Cardiac muscle cell (in vitro differentiated cells and primary cell): ENCODE data around the gene RAET1E. TPM values are rescaled to one million over a fixed set of nuclear protein-coding genes. Genes with fewer than 3 reads are reported as not detected.

Experiments used
- DNase-seq, 2 donors: peaks; one replicate each; pipeline versions ENCODE4 v3.0.0 to v3.0.0-alpha.2; 2010 to 2017; ENCODE audit warnings: low read depth in 1 of 2, low spot score in 1 of 2
- H3K27ac ChIP-seq: fragments of 200-600 bp; sonication (generic); 2 replicates; pipeline ENCODE4 v1.5.1; 2016
- H3K27me3 ChIP-seq: fragments of 200-600 bp; sonication (generic); 2 replicates; pipeline ENCODE4 v1.6.0; 2016; ENCODE audit warnings: control low read depth
- H3K36me3 ChIP-seq: fragments of 200-600 bp; sonication (generic); 2 replicates; pipeline ENCODE4 v1.5.1; 2016; ENCODE audit warnings: control low read depth
- H3K4me1 ChIP-seq: fragments of 200-600 bp; sonication (generic); 2 replicates; pipeline ENCODE4 v1.8.1; 2017; ENCODE audit warnings: low read depth, mild to moderate bottlenecking, mixed run types
- H3K4me3 ChIP-seq: fragments of 200-600 bp; sonication (generic); 2 replicates; pipeline ENCODE4 v1.5.1; 2016; ENCODE audit warnings: mild to moderate bottlenecking
- H3K9me3 ChIP-seq: fragments of 200-600 bp; sonication (generic); 2 replicates; pipeline ENCODE4 v1.5.1; 2017; ENCODE audit warnings: low read depth, mild to moderate bottlenecking, control low read depth
- polyA plus RNA-seq: library from polyadenylated mRNA; unstranded; fragments of >200 nt; fragmentation: Nextera tagmentation; extraction: Ambion mirVana; gene quantifications from 2 replicates; pipeline ENCODE4 v1.2.1, GENCODE V29; 2016
- total RNA-seq: library from RNA; depleted of rRNA; stranded (reverse); fragments of >200 nt; gene quantifications from 2 replicates; pipeline ENCODE4 v1.2.3, GENCODE V29; 2016
- TF ChIP-seq, protein P1 (sequence below): IDR thresholded peaks from 2 replicates; pipeline ENCODE4 v1.5.1; 2012; ENCODE audit warnings: low read depth, mild to moderate bottlenecking, low read length

Gene RAET1E
- total and polyA plus RNA-seq, 2 experiments from 2014 or later: not detected

DNA sequence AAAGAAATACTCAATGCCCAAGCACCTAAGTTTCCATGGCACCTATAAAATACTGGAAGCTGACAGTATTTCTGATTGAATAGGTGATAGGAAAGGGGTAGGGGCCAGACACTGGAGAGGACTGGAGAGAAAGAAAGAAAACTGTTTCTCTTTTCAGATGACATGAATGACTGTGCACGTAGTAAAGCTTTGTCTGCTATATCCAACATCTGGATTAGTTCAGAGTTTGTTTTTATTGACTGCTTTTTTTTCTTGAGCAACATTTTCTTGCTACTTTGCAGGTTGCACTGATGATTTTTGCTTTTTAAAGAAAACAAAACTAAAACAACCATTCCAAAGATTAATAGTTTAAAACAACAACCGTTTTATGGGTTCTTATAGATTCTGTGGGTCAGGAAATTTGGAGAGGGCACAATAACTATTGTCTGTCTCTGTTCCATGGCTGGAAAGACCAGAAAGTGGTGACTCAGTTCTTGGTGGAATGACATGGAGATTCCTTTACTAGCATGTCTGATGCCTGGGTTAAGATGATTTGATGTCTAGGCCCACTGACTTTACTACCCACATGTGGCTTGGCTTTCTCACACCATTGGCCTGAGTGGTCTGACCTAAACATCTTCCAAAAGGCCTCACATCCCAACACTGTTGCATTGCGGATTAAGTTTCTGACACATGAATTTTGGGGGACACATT lies 21.5 kb downstream of the RAET1E start:
- no peak overlapping the region for H3K4me3 ChIP-seq
- no peak overlapping the region for H3K27ac ChIP-seq
- TF ChIP-seq, protein P1, sequence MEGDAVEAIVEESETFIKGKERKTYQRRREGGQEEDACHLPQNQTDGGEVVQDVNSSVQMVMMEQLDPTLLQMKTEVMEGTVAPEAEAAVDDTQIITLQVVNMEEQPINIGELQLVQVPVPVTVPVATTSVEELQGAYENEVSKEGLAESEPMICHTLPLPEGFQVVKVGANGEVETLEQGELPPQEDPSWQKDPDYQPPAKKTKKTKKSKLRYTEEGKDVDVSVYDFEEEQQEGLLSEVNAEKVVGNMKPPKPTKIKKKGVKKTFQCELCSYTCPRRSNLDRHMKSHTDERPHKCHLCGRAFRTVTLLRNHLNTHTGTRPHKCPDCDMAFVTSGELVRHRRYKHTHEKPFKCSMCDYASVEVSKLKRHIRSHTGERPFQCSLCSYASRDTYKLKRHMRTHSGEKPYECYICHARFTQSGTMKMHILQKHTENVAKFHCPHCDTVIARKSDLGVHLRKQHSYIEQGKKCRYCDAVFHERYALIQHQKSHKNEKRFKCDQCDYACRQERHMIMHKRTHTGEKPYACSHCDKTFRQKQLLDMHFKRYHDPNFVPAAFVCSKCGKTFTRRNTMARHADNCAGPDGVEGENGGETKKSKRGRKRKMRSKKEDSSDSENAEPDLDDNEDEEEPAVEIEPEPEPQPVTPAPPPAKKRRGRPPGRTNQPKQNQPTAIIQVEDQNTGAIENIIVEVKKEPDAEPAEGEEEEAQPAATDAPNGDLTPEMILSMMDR: no peak
- no peak for DNase-seq
- H3K9me3 ChIP-seq: no peaks in the 10 kb centered on the region
- H3K36me3 ChIP-seq: no peaks in the 10 kb centered on the region
- H3K27me3 ChIP-seq: peaks cover 27% of the 10 kb centered on the region
- no peaks in the 10 kb centered on the region for H3K4me1 ChIP-seq

DNA sequence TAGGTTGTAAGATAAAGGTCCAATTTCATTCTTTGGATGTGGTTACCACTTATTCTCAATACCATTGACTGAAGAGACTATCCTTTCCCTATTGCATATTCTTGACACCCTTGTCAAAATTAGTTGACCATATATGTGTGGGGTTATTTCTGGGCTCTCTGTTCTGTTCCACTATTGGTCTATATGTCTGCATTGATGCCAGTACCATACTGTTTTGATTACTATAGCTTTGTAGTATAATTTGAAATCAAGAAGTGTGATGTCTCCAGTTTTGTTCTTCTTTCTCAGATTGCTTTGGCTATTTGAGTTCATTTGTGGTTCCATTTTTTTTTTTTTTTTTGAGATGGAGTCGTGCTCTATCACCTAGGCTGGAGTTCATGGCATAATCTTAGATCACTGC lies 25.7 kb downstream of the RAET1E start:
- TF ChIP-seq, protein P1: no peak
- Histone ChIP-seq H3K4me3 (no peak overlapping the region), H3K9me3 (no peaks in the 10 kb centered on the region), H3K27me3 (peaks cover 6% of the 10 kb centered on the region), H3K36me3 (no peaks in the 10 kb centered on the region), H3K4me1 (no peaks in the 10 kb centered on the region), H3K27ac (no peak overlapping the region)
- no peak for DNase-seq

DNA sequence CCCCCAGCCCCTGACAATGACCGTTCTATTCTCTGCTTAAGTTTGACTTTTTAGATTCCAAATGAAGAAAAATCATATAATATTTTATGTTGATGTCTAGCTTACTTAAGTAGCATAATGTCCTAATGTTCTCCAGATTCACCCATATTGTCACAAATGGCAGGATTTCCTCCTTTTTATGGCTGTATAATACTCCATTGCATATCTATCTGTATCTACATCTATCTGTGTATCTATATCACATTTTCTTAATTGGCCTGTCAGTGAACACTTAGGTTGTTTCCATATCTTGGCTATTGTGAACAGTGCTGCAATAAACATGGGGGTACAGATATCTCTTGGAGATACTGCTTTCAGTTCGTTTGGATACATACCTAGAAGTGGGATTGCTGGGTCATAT lies 26.7 kb downstream of the RAET1E start:
- H3K9me3 ChIP-seq: no peaks in the 10 kb centered on the region
- no peak overlapping the region for H3K27ac ChIP-seq
- TF ChIP-seq, protein P1: no peak
- no peaks in the 10 kb centered on the region for H3K36me3 ChIP-seq
- DNase-seq: no peak
- H3K27me3 ChIP-seq: peaks cover 3% of the 10 kb centered on the region
- no peak overlapping the region for H3K4me3 ChIP-seq
- H3K4me1 ChIP-seq: no peaks in the 10 kb centered on the region

DNA sequence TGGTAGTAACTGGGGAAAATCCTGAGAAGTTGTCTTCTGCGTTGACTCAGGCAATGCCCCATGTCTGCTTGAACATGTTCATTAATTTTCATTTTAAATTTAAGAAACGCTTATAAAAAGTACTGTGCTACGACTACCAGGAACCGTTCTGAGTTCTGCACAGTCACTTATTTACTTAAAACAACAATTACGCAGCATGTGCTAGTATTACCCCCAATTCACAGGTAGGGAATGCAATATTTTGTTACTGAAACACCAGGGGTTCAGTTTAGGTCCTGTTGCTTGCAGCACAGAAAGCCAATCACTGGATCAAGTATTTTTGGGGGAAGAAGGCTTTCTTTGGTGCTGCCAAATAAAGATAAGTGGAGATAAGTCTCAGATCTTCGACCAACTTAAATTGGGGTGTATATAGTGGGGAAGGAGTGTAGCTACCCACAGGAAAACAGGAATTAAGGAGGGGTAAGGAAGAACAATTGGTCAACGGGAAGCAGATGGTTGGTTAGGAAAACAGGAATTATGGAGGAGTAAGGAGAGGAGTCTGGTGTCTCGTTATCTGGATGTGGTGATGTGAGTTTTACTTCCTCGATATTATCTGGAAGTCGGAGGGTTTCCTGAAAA lies 28.5 kb downstream of the RAET1E start:
- no peaks in the 10 kb centered on the region for H3K4me1 ChIP-seq
- no peaks in the 10 kb centered on the region for H3K27me3 ChIP-seq
- DNase-seq: no peak
- H3K4me3 ChIP-seq: no peak overlapping the region
- no peaks in the 10 kb centered on the region for H3K36me3 ChIP-seq
- H3K27ac ChIP-seq: no peak overlapping the region
- H3K9me3 ChIP-seq: no peaks in the 10 kb centered on the region
- TF ChIP-seq, protein P1: no peak

DNA sequence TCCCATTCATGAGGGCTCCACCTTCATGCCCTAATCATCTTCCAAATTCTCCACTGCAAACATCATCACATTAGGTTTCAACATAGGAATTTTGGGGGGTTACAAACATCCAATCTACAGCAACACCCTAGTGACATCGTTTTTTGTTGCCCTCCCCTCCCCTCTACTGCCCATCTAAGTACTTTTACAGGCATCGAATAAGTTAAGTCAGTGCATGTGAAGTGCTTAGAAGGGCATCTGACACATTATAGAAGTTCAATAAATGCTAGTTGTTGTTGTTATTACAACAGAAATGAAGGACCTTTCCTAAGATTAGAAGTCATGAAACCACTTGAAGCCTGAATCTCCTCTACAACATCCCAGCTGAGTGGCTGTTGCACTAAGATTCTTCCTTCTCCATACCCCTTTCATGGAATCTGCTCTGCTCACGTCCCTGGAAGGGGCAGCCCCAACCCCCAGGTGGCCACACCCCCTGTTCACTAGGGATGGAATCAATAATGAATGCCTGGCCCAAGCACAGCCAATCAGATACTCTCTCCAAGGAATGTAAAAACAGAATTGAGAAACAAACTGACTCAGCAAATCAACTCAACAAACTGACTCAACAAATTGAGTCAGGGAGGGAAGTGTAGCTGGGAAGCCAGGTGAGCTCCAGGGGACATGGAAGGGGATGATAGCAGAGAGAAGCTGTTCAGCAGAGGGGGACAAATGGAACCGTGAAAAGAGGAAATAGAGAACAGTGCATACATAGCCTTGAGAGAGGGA lies 29.9 kb downstream of the RAET1E start:
- no peak for DNase-seq
- H3K27me3 ChIP-seq: no peaks in the 10 kb centered on the region
- TF ChIP-seq, protein P1: no peak
- no peak overlapping the region for H3K27ac ChIP-seq
- no peaks in the 10 kb centered on the region for H3K9me3 ChIP-seq
- H3K4me1 ChIP-seq: no peaks in the 10 kb centered on the region
- no peaks in the 10 kb centered on the region for H3K36me3 ChIP-seq
- no peak overlapping the region for H3K4me3 ChIP-seq
